Keratinocyte (primary cell): ENCODE data around the gene ENDOG.

Experiments
- CTCF ChIP-seq, 3 experiments: IDR thresholded peaks in 1 of 3; conservative IDR thresholded peaks in 1 of 3; optimal IDR thresholded peaks in 1 of 3; 2 replicates in 2 of 3; 3 replicates in 1 of 3; pipeline versions ENCODE3 to v1.5.1; 2011; ENCODE audit warnings: low read length in 3 of 3, mild to moderate bottlenecking in 3 of 3, moderate library complexity in 2 of 3, control low read depth in 1 of 3, inconsistent platforms in 1 of 3; ENCODE audit not compliant: insufficient read depth in 2 of 3; ENCODE audit errors: extremely low read depth in 1 of 3
- EZH2 ChIP-seq: IDR thresholded peaks from one replicate; pipeline ENCODE4 v1.6.1; 2012; ENCODE audit warnings: inconsistent platforms, mild to moderate bottlenecking, low read length, moderate library complexity

GRCh38 chr9:128809036-128809599 lies 9.2 kb upstream of the ENDOG start:
- TF ChIP-seq CTCF (optimal IDR thresholded peaks at IDR 0.05 in 1 of 3, IDR thresholded peaks at IDR 0.05 in 1 of 3, conservative IDR thresholded peaks at IDR 0.05 in 1 of 3; ENCODE audit: extremely low read depth in 1 of 3, insufficient read depth in 2 of 3, low read length in 3 of 3) (no peak), EZH2 (no peak)
